ENCODE data around the gene SYTL5.

SYTL5 gene

DNA sequence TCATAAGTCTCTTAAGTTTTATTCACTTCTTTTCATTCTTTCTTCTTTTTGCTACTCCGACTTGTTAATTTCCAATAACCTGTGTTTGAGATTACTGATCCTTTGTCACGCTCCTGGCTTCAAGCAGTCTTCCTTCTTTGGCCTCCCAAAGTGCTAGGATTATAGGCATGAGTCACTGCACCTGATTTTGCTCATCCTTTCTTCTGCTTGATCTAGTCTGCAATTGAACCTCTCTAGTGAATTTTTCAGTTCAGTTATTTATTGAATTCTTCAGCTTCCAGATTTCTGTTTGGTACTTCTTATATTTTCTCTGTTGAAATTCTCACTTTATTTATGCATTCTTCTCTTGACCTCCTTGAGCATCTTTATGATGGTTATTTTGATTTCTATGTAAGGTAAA lies 38.6 kb upstream of the SYTL5 start:
- Histone ChIP-seq H3K4me3 (ENCODE audit: low read length in 2 of 2) (no peak overlapping the region), H3K27ac (replicated peaks; ENCODE audit: low read length) (no peak overlapping the region), H3K4ac (ENCODE audit: low read length) (no peak overlapping the region), H2AK5ac (ENCODE audit: low read depth, low read length) (no peak overlapping the region), H3K18ac (ENCODE audit: low read length) (no peak overlapping the region), H3K9ac (ENCODE audit: low read depth, low read length, poor library complexity) (no peak overlapping the region), H3K23ac (ENCODE audit: low read depth, low read length, poor library complexity) (no peak overlapping the region), H3K36me3 (replicated peaks in 1 of 2; ENCODE audit: control insufficient read depth in 2 of 2, insufficient read depth in 2 of 2, low read length in 2 of 2) (no peaks in the 10 kb centered on the region), H3K27me3 (ENCODE audit: control insufficient read depth in 3 of 3, insufficient read depth in 3 of 3, low read depth in 1 of 3, low read length in 3 of 3) (no peaks in the 10 kb centered on the region), H3K9me3 (replicated peaks in 1 of 2; ENCODE audit: control insufficient read depth in 2 of 2, insufficient read depth in 1 of 2, low read depth in 1 of 2, low read length in 2 of 2) (no peaks in the 10 kb centered on the region), H2BK12ac (ENCODE audit: low read length) (no peak overlapping the region), H3K4me2 (ENCODE audit: insufficient read depth, low read length, poor library complexity, severe bottlenecking) (no peak overlapping the region), H3K79me1 (ENCODE audit: low read depth, low read length) (no peaks in the 10 kb centered on the region), H2AFZ (ENCODE audit: low read length) (no peak overlapping the region), H4K91ac (ENCODE audit: low read depth, low read length, poor library complexity) (no peak overlapping the region), H2BK5ac (ENCODE audit: low read length) (no peak overlapping the region), H4K8ac (ENCODE audit: low read depth, low read length) (no peak overlapping the region), H2BK120ac (ENCODE audit: low read depth, low read length) (no peak overlapping the region), H3K4me1 (ENCODE audit: control insufficient read depth in 2 of 2, insufficient read depth in 1 of 2, low read depth in 1 of 2, low read length in 2 of 2) (no peaks in the 10 kb centered on the region), H2BK15ac (ENCODE audit: low read length) (no peak overlapping the region), H3K14ac (ENCODE audit: low read length) (no peak overlapping the region)
- WGBS, 2 donors (ENCODE audit: extremely low coverage in 2 of 2, insufficient read length in 2 of 2, insufficient replicate concordance in 1 of 2) = no CpG with 5 or more reads among the region's 2 CpGs
- no peak for DNase-seq (ENCODE audit: low spot score)

DNA sequence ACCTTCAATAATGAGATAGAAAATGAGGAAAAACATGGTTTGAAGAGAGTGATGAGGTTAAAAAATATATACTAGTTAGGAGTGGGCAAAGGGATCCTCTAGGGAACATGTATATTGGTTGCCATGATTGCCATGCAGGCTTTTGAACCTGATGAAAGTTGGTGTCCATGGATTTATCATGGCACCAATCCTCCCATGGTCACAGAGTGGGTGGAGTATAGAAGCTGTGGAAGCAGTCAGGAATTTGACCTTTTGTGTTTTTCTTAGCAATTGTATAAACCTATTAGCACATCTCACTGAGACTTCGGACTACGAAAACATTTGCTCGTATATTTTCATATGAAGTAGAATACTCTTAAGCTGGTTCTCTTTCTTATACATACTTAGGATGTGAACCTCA lies 30.9 kb upstream of the SYTL5 start:
- Histone ChIP-seq H2BK120ac (ENCODE audit: low read depth, low read length) (no peak overlapping the region), H2BK12ac (ENCODE audit: low read length) (no peak overlapping the region), H3K4ac (ENCODE audit: low read length) (no peak overlapping the region), H4K8ac (ENCODE audit: low read depth, low read length) (no peak overlapping the region), H3K27ac (replicated peaks; ENCODE audit: low read length) (no peak overlapping the region), H3K4me1 (ENCODE audit: control insufficient read depth in 2 of 2, insufficient read depth in 1 of 2, low read depth in 1 of 2, low read length in 2 of 2) (no peaks in the 10 kb centered on the region), H3K23ac (ENCODE audit: low read depth, low read length, poor library complexity) (no peak overlapping the region), H3K36me3 (replicated peaks in 1 of 2; ENCODE audit: control insufficient read depth in 2 of 2, insufficient read depth in 2 of 2, low read length in 2 of 2) (no peaks in the 10 kb centered on the region), H2AFZ (ENCODE audit: low read length) (no peak overlapping the region), H3K27me3 (ENCODE audit: control insufficient read depth in 3 of 3, insufficient read depth in 3 of 3, low read depth in 1 of 3, low read length in 3 of 3) (no peaks in the 10 kb centered on the region), H2BK15ac (ENCODE audit: low read length) (no peak overlapping the region), H2BK5ac (ENCODE audit: low read length) (no peak overlapping the region), H4K91ac (ENCODE audit: low read depth, low read length, poor library complexity) (no peak overlapping the region), H3K4me2 (ENCODE audit: insufficient read depth, low read length, poor library complexity, severe bottlenecking) (no peak overlapping the region), H2AK5ac (ENCODE audit: low read depth, low read length) (no peak overlapping the region), H3K79me1 (ENCODE audit: low read depth, low read length) (no peaks in the 10 kb centered on the region), H3K14ac (ENCODE audit: low read length) (no peak overlapping the region), H3K18ac (ENCODE audit: low read length) (no peak overlapping the region), H3K9ac (ENCODE audit: low read depth, low read length, poor library complexity) (no peak overlapping the region), H3K9me3 (replicated peaks in 1 of 2; ENCODE audit: control insufficient read depth in 2 of 2, insufficient read depth in 1 of 2, low read depth in 1 of 2, low read length in 2 of 2) (no peaks in the 10 kb centered on the region), H3K4me3 (ENCODE audit: low read length in 2 of 2) (no peak overlapping the region)
- no peak for DNase-seq (ENCODE audit: low spot score)
- no CpG with 5 or more reads among the region's 3 CpGs for WGBS, 2 donors (ENCODE audit: extremely low coverage in 2 of 2, insufficient read length in 2 of 2, insufficient replicate concordance in 1 of 2)

DNA sequence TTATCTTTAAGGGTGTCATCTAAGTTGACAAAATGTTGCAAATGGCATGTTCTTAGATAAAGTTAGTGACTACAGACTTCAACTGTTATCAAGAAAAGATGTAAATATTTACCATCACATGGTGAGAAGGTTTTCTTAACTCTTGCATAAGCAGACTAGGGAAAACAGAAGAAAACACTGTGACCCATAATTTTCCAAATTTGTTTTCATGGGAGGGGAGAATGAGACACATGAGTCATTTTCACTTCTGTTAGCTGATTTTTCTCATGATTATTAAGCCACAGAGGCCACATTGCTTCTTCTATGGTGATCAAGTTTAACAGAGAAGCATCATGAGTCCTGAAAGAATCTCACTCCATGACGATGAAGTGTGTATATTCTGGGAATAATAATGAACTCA lies 30.2 kb upstream of the SYTL5 start:
- WGBS, 2 donors (ENCODE audit: extremely low coverage in 2 of 2, insufficient read length in 2 of 2, insufficient replicate concordance in 1 of 2) = no CpG with 5 or more reads among the region's 1 CpG

GRCh38 chrX:37984880-37985279 lies 21.5 kb upstream of the SYTL5 start:
- Histone ChIP-seq H3K9ac (ENCODE audit: low read depth, low read length, poor library complexity) (no peak overlapping the region), H3K4me2 (ENCODE audit: insufficient read depth, low read length, poor library complexity, severe bottlenecking) (no peak overlapping the region), H2BK15ac (ENCODE audit: low read length) (no peak overlapping the region), H3K4me1 (ENCODE audit: control insufficient read depth in 2 of 2, insufficient read depth in 1 of 2, low read depth in 1 of 2, low read length in 2 of 2) (no peaks in the 10 kb centered on the region), H3K18ac (ENCODE audit: low read length) (no peak overlapping the region), H3K27me3 (ENCODE audit: control insufficient read depth in 3 of 3, insufficient read depth in 3 of 3, low read depth in 1 of 3, low read length in 3 of 3) (no peaks in the 10 kb centered on the region), H3K14ac (ENCODE audit: low read length) (no peak overlapping the region), H3K23ac (ENCODE audit: low read depth, low read length, poor library complexity) (no peak overlapping the region), H3K4me3 (ENCODE audit: low read length in 2 of 2) (no peak overlapping the region), H3K27ac (replicated peaks; ENCODE audit: low read length) (no peak overlapping the region), H3K4ac (ENCODE audit: low read length) (no peak overlapping the region), H2AK5ac (ENCODE audit: low read depth, low read length) (no peak overlapping the region), H2BK5ac (ENCODE audit: low read length) (no peak overlapping the region), H4K8ac (ENCODE audit: low read depth, low read length) (no peak overlapping the region), H2BK12ac (ENCODE audit: low read length) (no peak overlapping the region), H4K91ac (ENCODE audit: low read depth, low read length, poor library complexity) (no peak overlapping the region), H2AFZ (ENCODE audit: low read length) (no peak overlapping the region), H3K36me3 (replicated peaks in 1 of 2; ENCODE audit: control insufficient read depth in 2 of 2, insufficient read depth in 2 of 2, low read length in 2 of 2) (no peaks in the 10 kb centered on the region), H3K9me3 (replicated peaks in 1 of 2; ENCODE audit: control insufficient read depth in 2 of 2, insufficient read depth in 1 of 2, low read depth in 1 of 2, low read length in 2 of 2) (no peaks in the 10 kb centered on the region), H3K79me1 (ENCODE audit: low read depth, low read length) (no peaks in the 10 kb centered on the region), H2BK120ac (ENCODE audit: low read depth, low read length) (no peak overlapping the region)
- no peak for DNase-seq (ENCODE audit: low spot score)

More for the DNA sequence above, 30.2 kb upstream of the SYTL5 start:
- no peak overlapping the region for H3K4me2 ChIP-seq (ENCODE audit: insufficient read depth, low read length, poor library complexity, severe bottlenecking)
- no peaks in the 10 kb centered on the region for H3K27me3 ChIP-seq (ENCODE audit: control insufficient read depth in 3 of 3, insufficient read depth in 3 of 3, low read depth in 1 of 3, low read length in 3 of 3)
- H4K8ac ChIP-seq (ENCODE audit: low read depth, low read length) = no peak overlapping the region
- no peak overlapping the region for H2AFZ ChIP-seq (ENCODE audit: low read length)
- H3K18ac ChIP-seq (ENCODE audit: low read length) = no peak overlapping the region
- H3K14ac ChIP-seq (ENCODE audit: low read length) = no peak overlapping the region
- no peak overlapping the region for H2BK12ac ChIP-seq (ENCODE audit: low read length)
- no peaks in the 10 kb centered on the region for H3K9me3 ChIP-seq (replicated peaks in 1 of 2; ENCODE audit: control insufficient read depth in 2 of 2, insufficient read depth in 1 of 2, low read depth in 1 of 2, low read length in 2 of 2)
- no peak overlapping the region for H3K4ac ChIP-seq (ENCODE audit: low read length)
- no peak overlapping the region for H3K27ac ChIP-seq (replicated peaks; ENCODE audit: low read length)
- H3K4me3 ChIP-seq (ENCODE audit: low read length in 2 of 2) = no peak overlapping the region
- H3K36me3 ChIP-seq (replicated peaks in 1 of 2; ENCODE audit: control insufficient read depth in 2 of 2, insufficient read depth in 2 of 2, low read length in 2 of 2) = no peaks in the 10 kb centered on the region
- no peaks in the 10 kb centered on the region for H3K79me1 ChIP-seq (ENCODE audit: low read depth, low read length)
- no peak for DNase-seq (ENCODE audit: low spot score)
- no peak overlapping the region for H2AK5ac ChIP-seq (ENCODE audit: low read depth, low read length)
- no peak overlapping the region for H2BK120ac ChIP-seq (ENCODE audit: low read depth, low read length)
- H2BK15ac ChIP-seq (ENCODE audit: low read length) = no peak overlapping the region
- no peaks in the 10 kb centered on the region for H3K4me1 ChIP-seq (ENCODE audit: control insufficient read depth in 2 of 2, insufficient read depth in 1 of 2, low read depth in 1 of 2, low read length in 2 of 2)
- no peak overlapping the region for H3K23ac ChIP-seq (ENCODE audit: low read depth, low read length, poor library complexity)
- no peak overlapping the region for H3K9ac ChIP-seq (ENCODE audit: low read depth, low read length, poor library complexity)
- no peak overlapping the region for H2BK5ac ChIP-seq (ENCODE audit: low read length)
- no peak overlapping the region for H4K91ac ChIP-seq (ENCODE audit: low read depth, low read length, poor library complexity)

Measured in neuronal stem cell (in vitro differentiated cells).